Suppressor macrophage treated with lipopolysaccharide for 4 hours (primary cell): Measurements from ENCODE around the gene TTC33.

ENCODE experiments used
- DNase-seq: peaks from one replicate; pipeline ENCODE4 v3.0.0-alpha.2; 2020

The TTC33 gene

GRCh38 chr5:40605295-40605958 is 150.3 kb downstream of the TTC33 start:
- DNase-seq: peak; percentile 32

- DNase-seq: no peak
These were observed 152.4 kb downstream of the TTC33 start for GRCh38 chr5:40603378-40603777.

DNA sequence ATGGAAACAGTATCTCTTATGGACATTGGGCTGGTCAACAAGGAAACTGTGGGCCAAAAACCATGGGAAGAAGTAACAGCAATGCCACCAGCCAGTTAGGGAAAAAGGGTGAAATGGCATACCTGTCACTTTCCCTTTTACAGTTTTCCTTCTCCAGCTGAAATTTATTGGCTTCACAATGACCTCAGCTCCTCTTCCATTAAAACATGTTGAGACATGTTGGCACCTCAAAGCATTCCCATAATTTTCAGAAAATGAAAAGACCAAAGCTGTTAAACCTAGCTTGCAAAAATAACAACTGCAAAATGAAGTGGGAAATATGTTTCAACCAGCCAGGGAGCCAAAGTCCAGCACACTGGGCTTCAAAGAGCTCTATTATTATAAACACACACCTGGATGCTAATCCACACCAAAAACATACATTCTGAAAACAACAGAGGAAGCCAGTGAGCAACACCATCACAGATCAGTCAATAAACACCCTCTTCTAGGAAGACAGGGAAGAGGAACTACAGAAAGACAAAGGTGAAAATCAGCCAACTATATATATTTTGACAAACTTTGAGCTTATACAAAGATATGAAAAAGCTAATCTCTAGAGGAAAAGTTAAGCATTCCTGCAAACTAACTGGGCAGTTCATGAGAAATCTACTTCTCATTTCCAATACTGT is 154.4 kb downstream of the TTC33 start:
- DNase-seq: no peak

GRCh38 chr5:40600383-40600782 is 155.4 kb downstream of the TTC33 start:
- DNase-seq: no peak

- DNase-seq: no peak
These were observed 156.1 kb downstream of the TTC33 start for GRCh38 chr5:40599676-40600075.

DNA sequence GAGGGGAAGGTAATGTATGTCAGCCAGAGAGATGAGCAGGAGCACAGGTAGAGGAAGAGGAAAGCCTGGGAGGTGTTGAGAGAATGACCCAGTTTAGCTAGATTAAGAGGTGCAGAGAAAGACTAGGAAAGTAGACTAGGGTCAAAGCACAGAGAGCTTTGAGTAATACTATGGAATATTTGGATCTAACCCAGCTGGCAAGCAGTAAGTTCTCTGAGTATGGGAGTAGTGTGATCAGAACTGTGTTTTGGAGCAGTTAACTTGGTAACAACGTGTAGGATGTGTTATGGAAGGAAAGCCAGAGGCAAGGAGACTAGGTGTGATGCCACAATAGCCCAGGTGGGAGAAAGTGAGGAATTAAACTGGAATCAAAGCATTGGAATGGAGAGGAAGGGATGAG is 160.9 kb downstream of the TTC33 start:
- no peak for DNase-seq

- DNase-seq: peak; percentile 57
These were observed 163.9 kb downstream of the TTC33 start for GRCh38 chr5:40591727-40592396.

DNA sequence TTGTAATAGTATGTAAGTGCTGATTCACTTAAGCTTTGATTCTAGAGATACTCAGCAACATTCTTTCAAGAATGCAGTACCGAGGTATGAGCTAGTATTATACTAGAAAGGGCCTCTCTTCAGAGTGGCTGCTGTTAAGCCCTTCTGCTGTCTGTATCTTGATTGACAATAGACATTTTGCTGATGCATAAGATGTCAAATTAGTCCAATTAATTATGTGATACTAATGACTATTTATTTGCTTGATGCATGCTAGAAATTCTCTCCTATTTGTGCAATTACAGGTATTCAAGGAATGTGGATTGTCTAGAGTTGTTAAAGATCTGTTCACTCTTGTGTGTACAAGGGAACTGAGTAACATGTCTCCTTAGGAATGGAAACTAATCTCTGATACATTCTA is 168.4 kb downstream of the TTC33 start:
- DNase-seq: no peak

DNA sequence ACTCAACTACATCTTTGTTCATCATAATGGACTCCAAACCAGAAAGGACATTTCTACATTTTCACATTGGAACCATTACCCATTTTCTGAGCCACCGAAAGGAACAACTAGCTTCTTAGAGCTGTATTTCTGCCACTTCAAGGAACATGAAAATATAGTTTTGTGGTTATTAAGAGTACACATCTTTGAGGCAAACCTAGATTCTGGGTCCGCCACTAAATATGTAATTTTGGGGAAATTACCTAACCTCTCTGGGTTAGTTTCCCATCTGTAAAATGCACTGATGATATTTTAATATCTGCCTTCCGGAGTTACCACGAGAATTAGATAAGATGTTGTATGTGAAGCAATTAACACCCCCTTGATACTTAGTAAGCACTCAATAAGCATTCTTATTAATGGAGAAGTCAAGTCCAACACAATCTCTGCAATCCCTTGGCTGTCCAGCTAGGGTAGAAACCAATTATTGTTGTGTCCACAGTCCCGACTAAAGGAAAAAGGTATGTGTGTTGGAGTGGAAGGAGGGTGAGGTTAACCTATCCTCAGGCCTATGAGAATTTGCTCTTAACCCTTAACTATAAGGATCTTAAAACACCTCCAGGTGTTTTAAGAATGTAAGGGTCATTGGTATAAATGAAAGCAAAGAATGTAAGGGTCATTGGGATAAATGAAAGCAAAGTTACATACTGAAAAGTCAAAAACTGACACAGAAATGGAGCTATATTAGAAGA is 170.1 kb downstream of the TTC33 start:
- no peak for DNase-seq

GRCh38 chr5:40584054-40584453 is 171.7 kb downstream of the TTC33 start:
- no peak for DNase-seq

DNA sequence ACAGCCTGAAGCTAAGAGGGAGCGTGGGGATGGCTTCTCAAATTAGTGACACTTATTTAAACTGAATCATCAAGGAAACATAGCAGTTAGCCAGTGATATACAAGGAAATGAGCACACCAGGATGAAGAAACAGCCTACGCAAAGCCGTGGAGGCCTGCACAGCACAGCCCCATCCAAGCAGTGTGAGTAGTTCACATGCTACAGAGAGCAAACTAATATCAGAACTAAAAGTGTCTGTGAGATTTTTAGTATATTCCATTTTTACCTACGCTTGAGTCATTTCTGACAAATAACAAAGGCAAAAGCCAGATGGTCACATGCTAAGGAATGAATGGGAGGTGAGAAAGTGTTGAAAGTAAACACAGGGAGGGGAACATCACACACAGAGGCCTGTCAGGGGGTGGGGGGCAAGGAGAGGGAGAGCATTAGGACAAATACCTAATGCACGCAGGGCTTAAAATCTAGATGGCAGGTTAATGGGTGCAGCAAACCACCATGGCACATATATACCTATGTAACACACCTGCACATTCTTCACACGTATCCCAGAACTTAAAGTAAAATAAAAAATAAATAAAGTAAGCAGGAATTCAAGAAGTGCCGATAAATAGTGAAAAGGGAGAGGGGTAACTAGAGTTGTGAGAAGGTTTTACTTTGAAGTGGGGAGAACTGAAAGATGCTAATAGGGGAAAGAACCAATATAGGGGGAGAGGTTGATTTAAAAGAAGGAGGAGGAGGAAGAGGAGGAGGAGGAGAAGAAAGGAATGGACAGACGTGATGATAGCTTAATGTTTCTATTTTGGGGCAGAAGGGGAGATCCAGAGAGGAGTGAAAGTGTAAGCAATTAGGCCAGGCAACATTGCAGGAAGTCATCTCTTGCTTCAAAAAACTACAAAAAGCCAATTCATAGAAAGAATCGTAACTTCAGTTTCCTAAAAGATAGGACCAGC is 177.0 kb downstream of the TTC33 start:
- DNase-seq: peak; percentile 82

DNA sequence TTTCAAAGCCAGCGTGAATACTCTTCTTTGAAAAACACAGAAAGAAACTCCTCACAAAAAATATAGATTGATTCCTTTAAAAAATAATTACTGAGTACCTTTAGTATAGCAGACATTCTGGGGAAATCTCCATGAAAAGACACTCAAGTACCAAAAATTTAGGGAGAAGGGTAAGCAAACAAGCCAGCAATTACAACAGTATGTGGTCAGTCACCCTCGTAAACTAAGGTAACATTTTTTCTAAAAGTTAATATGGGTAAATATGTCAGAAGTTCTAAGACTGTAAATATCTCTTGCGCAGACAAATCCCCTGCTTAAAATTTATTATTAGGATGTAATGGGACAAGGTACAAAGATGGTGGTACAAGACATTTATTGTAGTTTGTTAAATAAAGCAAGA is 178.0 kb downstream of the TTC33 start:
- no peak for DNase-seq

DNA sequence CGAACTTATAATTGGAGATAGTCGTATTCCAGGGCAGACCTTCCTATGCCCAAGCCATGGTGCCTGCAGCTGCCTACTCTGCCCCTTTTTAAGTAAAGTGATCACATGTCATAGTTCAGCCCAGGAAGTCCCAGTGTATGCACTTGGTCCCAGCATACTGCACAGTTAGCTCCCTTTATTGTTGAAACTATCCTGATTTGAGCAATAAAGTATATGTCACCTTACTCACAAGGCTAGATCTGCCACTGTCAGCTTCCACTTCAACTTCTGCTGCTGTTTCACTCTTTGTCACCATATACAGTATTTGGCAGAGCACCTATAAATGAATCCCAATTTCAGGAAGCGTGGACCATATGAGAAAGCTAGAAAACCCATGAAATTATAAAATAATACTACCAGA is 179.8 kb downstream of the TTC33 start:
- DNase-seq: peak; percentile 61

DNA sequence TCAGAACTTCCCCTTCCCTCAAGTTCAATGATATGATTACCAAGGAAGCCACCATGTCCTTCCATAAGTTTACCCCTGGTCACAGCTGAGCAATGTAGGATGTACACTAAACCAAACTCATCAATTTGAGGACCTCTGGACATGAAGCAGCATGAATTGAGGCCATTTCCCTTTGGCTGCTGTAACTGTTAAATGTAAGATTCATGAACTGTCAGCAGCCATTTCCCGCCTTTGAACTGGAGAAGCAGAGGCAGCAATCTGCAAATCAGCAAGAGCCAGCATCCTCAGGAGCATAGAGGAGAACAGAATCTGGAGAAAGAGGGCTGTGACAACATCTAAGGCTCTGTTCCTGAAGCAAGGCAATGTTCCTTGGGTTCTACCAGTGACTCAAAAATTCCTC is 180.3 kb downstream of the TTC33 start:
- no peak for DNase-seq

GRCh38 chr5:40572937-40573336 is 182.8 kb downstream of the TTC33 start:
- peak; percentile 33 for DNase-seq

- DNase-seq: no peak
These were observed 183.4 kb downstream of the TTC33 start for GRCh38 chr5:40572391-40572790.

GRCh38 chr5:40571729-40572128 is 184.0 kb downstream of the TTC33 start:
- DNase-seq: peak; percentile 64

DNA sequence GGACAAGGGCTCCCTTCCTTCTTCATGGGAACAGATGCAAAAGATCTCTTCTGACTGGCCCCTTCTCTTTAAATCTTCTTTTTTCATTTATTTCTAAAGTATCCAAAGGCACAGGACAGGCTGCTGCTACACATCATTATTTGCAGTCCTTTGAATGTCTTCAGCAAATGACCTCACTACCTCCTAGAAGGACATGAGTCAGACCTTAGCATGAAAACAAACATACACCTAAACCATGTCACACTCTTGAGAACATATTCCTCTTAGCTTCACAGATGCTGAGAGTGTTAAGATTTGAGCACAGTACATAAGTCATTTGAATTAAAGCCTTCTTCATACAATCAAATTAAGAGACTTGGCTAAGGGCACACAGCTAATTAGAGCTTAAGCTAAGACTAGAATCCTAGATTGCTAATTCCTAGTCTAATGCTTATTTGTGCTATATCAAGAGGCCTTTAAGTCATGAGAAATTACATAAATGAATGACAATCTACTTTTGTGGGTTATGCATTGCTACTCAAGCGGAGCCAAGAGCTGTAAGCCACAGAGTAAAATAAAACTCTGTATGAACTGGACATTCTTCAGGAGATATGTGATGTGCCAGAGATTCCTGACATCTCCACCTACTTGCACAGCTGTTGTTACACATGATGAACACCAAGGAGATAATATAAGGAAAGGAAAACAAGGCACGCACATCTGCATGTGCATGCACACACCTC is 185.2 kb downstream of the TTC33 start:
- peak; percentile 57 for DNase-seq

- peak; percentile 78 for DNase-seq
These were observed 186.1 kb downstream of the TTC33 start for GRCh38 chr5:40569546-40570270.

DNA sequence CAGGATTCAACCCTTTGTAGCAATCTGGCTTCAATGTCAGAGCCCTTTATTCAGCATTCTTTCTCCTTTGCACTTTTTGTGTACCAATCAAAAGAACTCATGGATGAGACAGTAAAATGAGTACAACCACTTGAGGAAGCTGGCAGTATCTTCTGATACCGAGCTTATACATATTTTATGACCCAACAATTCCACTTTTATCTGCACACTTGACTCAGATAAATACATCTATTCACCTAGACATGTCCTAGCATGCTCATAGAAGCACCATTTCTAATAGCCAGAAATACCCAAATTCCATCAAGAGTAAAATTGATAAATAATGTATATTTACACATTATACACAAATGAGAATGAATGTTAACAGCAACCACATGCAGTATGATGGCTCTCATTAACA is 187.2 kb downstream of the TTC33 start:
- no peak for DNase-seq

GRCh38 chr5:40563173-40563572 is 192.6 kb downstream of the TTC33 start:
- peak; percentile 29 for DNase-seq
